IgD-negative memory B cell (primary cell): ENCODE results near the gene FGGY. TPM values are rescaled to one million over a fixed set of nuclear protein-coding genes. Genes with fewer than 3 reads are reported as not detected.

ENCODE experiments used
- H3K27ac Mint-ChIP-seq, 3 donors: one replicate each; pipeline ENCODE4 v1.8.0; 2020 to 2022; ENCODE audit warnings: mild to moderate bottlenecking in 3 of 3, mixed read lengths in 3 of 3, moderate library complexity in 1 of 3
- H3K27me3 Mint-ChIP-seq: one replicate; pipeline ENCODE4 v1.8.0; 2021; ENCODE audit warnings: mixed read lengths
- H3K36me3 Mint-ChIP-seq: one replicate; pipeline ENCODE4 v1.8.0; 2020; ENCODE audit warnings: mild to moderate bottlenecking, mixed read lengths
- H3K4me1 Mint-ChIP-seq, 3 donors: one replicate each; pipeline ENCODE4 v1.8.0; 2020 to 2022; ENCODE audit warnings: mixed read lengths in 3 of 3, mild to moderate bottlenecking in 1 of 3
- H3K4me3 Mint-ChIP-seq, 4 donors: one replicate each; pipeline ENCODE4 v1.8.0; 2020 to 2022; ENCODE audit warnings: mild to moderate bottlenecking in 4 of 4, mixed read lengths in 4 of 4, moderate library complexity in 3 of 4
- H3K9me3 Mint-ChIP-seq, 3 donors: one replicate each; pipeline ENCODE4 v1.8.0; 2020 to 2021; ENCODE audit warnings: mixed read lengths in 3 of 3, mild to moderate bottlenecking in 1 of 3
- polyA plus RNA-seq: library from polyadenylated mRNA; unstranded; fragments of 300-500 nt; fragmentation: Illumina TruSeq; gene quantifications from one replicate; pipeline ENCODE4 v1.2.3, GENCODE V29; 2021

The FGGY gene
- polyA plus RNA-seq, 1 donor from 2014 or later, result 6.1 TPM

DNA sequence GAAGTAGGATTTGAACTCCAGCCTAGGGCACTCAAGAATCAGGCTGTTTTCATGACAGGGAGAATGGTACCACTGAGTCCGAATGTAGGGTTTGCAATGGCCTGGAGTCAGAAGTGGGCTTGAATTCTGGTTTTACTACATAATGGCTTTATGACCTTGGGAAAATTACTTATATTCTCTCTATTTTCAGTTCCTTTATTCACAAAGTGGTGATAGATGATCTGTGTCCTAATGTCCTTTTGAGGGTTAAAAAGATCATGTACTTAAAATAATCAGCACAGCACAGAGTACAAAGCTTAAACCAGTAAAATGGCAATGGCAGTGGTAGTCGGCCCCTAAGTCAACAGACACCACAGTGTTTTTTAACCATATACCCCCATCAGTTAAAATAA lies 454.1 kb downstream of the FGGY start:
- Mint-ChIP-seq H3K4me1 (peaks cover 3 to 5% (median 3%) of the 10 kb centered on the region in 3 donors), H3K36me3 (peaks cover 7% of the 10 kb centered on the region), H3K27ac (no peak overlapping the region), H3K9me3 (no peaks in the 10 kb centered on the region), H3K27me3 (no peaks in the 10 kb centered on the region), H3K4me3 (no peak overlapping the region)

DNA sequence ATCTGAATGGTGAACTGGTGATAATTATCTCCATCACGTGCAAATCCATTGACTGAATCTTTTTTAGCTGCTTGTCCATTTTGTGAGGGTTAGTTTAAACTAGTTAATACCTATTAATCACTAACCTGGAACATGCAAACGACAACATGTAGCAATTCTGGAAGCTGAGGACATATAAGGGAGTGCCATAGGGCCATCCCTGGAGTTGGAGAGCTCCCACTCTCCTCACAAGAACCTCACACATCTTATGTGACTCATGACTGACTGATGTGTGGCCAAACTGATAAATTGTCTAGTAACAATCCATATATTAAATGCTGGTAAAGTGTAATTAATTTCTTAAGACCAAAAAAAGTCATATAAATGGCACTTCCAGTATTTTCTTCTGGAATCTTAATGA lies 454.9 kb downstream of the FGGY start:
- Mint-ChIP-seq H3K4me1 (peaks cover 3 to 6% (median 5%) of the 10 kb centered on the region in 3 donors), H3K4me3 (no peak overlapping the region), H3K36me3 (peaks cover 7% of the 10 kb centered on the region), H3K9me3 (no peaks in the 10 kb centered on the region), H3K27ac (no peak overlapping the region), H3K27me3 (no peaks in the 10 kb centered on the region)

DNA sequence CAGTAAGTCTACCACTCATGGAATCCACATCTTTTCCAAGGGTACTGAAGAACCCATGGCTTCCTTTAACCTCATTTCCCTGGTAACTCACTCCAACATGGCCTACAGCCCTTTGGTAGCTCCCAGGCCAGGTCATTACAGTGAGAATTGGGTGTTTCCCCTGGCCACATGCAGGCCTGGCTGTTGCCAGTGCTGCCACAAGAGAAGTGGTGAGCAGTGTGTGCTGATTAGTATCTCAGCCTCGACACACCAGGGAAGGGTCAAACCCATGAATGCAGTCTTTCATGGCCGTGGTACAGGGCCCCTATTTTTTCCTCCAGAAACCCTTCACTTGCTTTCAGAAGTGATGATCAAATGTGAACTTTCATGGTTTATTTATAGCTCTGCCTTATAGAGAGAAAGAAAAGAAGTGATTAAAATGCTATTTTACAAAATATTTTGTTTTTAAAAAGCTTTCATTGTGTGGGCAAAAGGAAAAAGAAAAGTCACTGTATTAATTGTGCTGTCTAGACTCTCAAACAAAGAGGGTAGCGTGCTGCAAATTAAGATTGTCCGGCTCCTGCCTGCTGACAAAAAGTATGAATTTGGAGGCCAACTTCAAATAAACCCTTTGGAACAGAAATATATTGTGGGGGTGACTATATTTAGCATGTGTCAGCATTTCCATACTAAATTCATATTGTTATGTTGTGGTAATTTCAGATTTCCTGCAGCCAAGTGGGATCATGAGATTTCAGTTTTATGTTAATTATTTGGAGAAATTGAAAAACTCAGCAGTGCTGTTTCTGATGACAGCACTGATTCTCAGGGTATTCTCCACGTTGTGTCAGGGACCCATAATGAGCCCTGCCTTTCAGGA lies 455.9 kb downstream of the FGGY start:
- Mint-ChIP-seq H3K9me3 (no peaks in the 10 kb centered on the region), H3K4me1 (peaks cover 3 to 8% (median 5%) of the 10 kb centered on the region in 3 donors), H3K36me3 (peaks cover 4% of the 10 kb centered on the region), H3K27ac (peak overlapping the region in 1 of 3 donors; percentile 8), H3K27me3 (no peaks in the 10 kb centered on the region), H3K4me3 (no peak overlapping the region)

DNA sequence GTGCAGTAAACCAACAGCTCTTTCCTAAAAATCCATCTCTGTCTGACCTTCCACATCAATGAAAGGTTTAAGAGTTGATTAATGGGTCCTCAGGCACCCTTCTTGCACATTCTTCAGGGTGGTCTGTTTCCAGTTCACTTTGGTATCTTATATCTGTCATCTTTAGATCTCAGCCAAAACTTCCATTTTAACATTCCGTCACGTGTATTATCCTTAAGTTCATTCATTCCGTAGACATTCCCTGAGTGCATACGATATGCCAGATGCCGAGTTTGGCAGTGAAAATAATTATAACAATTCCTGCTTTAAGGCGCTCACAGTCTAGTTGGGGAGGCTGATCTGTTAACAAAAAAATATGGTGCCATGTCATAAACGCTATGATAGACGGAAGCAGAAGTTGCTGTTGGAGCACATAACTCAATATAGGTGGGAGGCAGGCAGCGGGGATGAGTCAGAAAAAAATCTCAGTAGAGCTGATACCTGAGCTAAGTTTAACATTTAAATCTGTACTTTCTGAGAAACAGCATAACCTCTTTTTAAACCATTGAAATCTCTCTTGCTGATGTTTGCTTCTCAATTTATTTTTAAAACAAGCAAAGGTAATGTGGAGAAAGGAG lies 458.3 kb downstream of the FGGY start:
- Mint-ChIP-seq H3K9me3 (no peaks in the 10 kb centered on the region), H3K27me3 (no peaks in the 10 kb centered on the region), H3K36me3 (peaks cover 2% of the 10 kb centered on the region), H3K4me3 (no peak overlapping the region), H3K27ac (no peak overlapping the region), H3K4me1 (peaks cover 3 to 12% (median 9%) of the 10 kb centered on the region in 3 donors)

GRCh38 chr1:59757197-59757747 lies 460.4 kb downstream of the FGGY start:
- H3K9me3 Mint-ChIP-seq, result no peaks in the 10 kb centered on the region
- peaks cover 0 to 10% (median 6%) of the 10 kb centered on the region in 3 donors for H3K4me1 Mint-ChIP-seq
- H3K36me3 Mint-ChIP-seq, result peaks cover 2% of the 10 kb centered on the region
- no peak overlapping the region for H3K27ac Mint-ChIP-seq
- H3K4me3 Mint-ChIP-seq, result peak overlapping the region in 1 of 4 donors; percentile 25
- no peaks in the 10 kb centered on the region for H3K27me3 Mint-ChIP-seq

DNA sequence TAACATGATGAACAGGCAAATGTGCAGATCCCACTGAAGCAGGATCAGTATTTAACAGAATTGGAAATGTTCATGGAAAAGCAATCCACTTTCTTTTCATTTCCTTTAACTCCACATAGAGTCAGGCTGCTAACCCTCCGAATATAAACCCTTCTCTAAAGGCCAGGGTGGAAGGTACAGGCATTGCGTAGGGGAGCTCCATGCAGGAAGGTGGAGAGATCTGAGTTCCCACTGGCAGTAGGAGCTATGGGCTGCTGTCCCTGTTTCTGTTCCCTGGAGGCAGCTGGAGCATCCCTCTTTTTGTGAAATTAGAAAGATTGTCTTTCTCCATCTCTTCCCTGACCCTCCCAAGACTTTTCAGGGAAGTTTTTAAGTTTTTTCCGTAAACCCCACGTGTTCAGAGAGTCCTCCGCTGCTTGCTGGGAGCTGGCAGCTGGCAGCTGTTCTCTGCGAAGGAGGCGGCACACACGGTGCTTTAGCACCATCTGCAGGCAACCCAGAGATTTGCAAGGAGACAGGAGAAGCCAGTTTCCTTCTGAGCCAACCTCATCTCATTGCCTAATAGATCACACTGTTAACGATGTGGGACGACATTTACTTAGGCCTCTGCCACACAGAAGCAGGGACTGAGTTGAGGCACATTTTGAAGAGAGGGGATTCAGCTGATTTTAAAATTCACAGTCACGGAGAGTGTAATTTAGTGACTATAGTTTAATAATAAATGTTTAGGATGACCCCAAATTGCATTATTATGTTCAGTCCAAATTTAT lies 462.4 kb downstream of the FGGY start:
- Mint-ChIP-seq H3K9me3 (no peaks in the 10 kb centered on the region), H3K36me3 (peaks cover 2% of the 10 kb centered on the region), H3K27me3 (no peaks in the 10 kb centered on the region), H3K27ac (no peak overlapping the region), H3K4me1 (peaks cover 4 to 13% (median 6%) of the 10 kb centered on the region in 3 donors), H3K4me3 (no peak overlapping the region)

GRCh38 chr1:59761443-59761842 lies 464.5 kb downstream of the FGGY start:
- no peak overlapping the region for H3K4me3 Mint-ChIP-seq
- no peaks in the 10 kb centered on the region for H3K27me3 Mint-ChIP-seq
- no peaks in the 10 kb centered on the region for H3K36me3 Mint-ChIP-seq
- H3K27ac Mint-ChIP-seq, result peak overlapping the region in 1 of 3 donors; percentile 14
- no peaks in the 10 kb centered on the region for H3K9me3 Mint-ChIP-seq
- peaks cover 4 to 12% (median 6%) of the 10 kb centered on the region in 3 donors for H3K4me1 Mint-ChIP-seq

GRCh38 chr1:59763418-59763817 lies 466.5 kb downstream of the FGGY start:
- Mint-ChIP-seq H3K36me3 (no peaks in the 10 kb centered on the region), H3K9me3 (no peaks in the 10 kb centered on the region), H3K27ac (no peak overlapping the region), H3K4me3 (no peak overlapping the region), H3K27me3 (no peaks in the 10 kb centered on the region), H3K4me1 (peaks cover 4 to 9% (median 6%) of the 10 kb centered on the region in 3 donors)

GRCh38 chr1:59765011-59765730 lies 468.3 kb downstream of the FGGY start:
- peaks cover 1 to 4% (median 4%) of the 10 kb centered on the region in 3 donors for H3K4me1 Mint-ChIP-seq
- H3K27ac Mint-ChIP-seq, result no peak overlapping the region
- no peaks in the 10 kb centered on the region for H3K9me3 Mint-ChIP-seq
- H3K36me3 Mint-ChIP-seq, result no peaks in the 10 kb centered on the region
- no peak overlapping the region for H3K4me3 Mint-ChIP-seq
- H3K27me3 Mint-ChIP-seq, result no peaks in the 10 kb centered on the region

GRCh38 chr1:59766227-59766855 lies 469.4 kb downstream of the FGGY start:
- Mint-ChIP-seq H3K27me3 (no peaks in the 10 kb centered on the region), H3K4me1 (peaks cover 1 to 4% (median 4%) of the 10 kb centered on the region in 3 donors), H3K36me3 (no peaks in the 10 kb centered on the region), H3K9me3 (no peaks in the 10 kb centered on the region), H3K4me3 (no peak overlapping the region), H3K27ac (no peak overlapping the region)

DNA sequence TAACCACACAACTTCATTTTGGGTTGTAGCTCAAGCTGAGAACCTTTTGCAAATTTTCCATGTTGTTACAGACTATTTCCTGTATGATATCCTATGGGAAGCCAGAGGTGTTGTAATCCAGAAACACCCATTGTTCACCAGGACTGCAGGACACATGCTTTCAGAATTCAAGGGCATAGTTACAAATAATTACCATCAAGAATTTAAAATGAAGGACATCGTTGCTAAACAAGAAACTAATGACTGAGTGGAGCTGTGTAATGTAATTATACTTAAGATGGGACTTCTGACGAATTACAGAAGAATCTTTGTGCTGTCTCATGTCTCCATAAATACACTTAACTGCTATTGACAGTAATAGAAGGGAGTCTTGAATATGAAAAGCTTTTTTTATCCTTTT lies 470.2 kb downstream of the FGGY start:
- Mint-ChIP-seq H3K27ac (no peak overlapping the region), H3K27me3 (peaks cover 1% of the 10 kb centered on the region), H3K4me3 (no peak overlapping the region), H3K4me1 (peaks cover 0 to 4% (median 4%) of the 10 kb centered on the region in 3 donors), H3K36me3 (no peaks in the 10 kb centered on the region), H3K9me3 (no peaks in the 10 kb centered on the region)

DNA sequence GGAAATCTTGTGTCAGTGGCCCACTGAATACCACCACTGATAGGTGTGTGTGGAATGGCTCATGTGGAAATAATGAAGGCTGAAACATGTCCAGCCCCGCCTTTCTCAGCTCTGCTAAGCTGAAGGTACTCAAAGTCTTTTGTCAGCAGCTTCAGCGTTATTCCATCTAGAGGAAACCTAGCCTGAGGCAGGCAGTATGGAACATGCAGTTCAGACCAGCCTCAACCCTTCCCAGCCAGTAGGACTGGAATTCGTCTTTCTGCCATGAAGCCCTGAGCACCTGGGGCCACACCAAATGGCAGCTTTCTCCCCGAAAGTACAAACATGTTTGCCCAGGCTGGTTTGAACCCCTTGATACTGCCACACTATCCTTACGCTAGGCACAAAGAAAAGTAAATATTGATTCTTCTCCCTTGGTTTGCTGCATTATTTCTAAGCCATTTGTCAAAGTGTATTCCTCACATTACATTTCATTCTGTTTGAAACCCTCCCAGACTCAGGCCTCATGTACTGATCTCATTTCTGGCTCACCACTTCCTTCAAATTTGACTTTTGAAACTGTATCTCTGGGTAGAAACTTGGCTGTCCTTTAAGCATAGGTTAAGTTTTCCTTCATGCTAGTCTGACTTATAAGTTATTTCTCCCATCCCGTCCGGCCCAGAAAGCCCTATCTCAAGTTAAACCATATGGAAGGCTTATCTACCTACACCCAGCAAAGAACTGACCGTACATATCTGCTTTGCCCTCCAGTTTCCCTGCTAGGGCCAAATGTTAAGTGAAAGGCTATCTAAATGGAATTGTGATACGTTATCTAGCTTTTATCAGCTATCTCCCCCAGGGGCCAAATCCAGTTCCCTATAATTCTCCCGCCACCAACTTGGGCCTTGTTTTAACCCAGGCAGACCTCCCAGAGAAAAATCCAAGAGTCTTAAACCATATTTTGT lies 472.2 kb downstream of the FGGY start:
- Mint-ChIP-seq H3K36me3 (peaks cover 2% of the 10 kb centered on the region), H3K27ac (no peak overlapping the region), H3K4me3 (no peak overlapping the region), H3K27me3 (peaks cover 1% of the 10 kb centered on the region), H3K9me3 (no peaks in the 10 kb centered on the region), H3K4me1 (no peaks in the 10 kb centered on the region)

GRCh38 chr1:59769736-59770095 lies 472.8 kb downstream of the FGGY start:
- peaks cover 2% of the 10 kb centered on the region for H3K36me3 Mint-ChIP-seq
- H3K27me3 Mint-ChIP-seq, result peaks cover 1% of the 10 kb centered on the region
- no peak overlapping the region for H3K27ac Mint-ChIP-seq
- H3K4me1 Mint-ChIP-seq, result no peaks in the 10 kb centered on the region
- H3K4me3 Mint-ChIP-seq, result no peak overlapping the region
- no peaks in the 10 kb centered on the region for H3K9me3 Mint-ChIP-seq
